Adrenal gland (tissue), 12 donors: Measurements from ENCODE around the gene MYO9B. TPM values are rescaled to one million over a fixed set of nuclear protein-coding genes. Genes with fewer than 3 reads are reported as not detected.

Experiments used
- DNase-seq, 7 donors: peaks; one replicate each; pipeline ENCODE4 v3.0.0-alpha.2; 2019 to 2020
- H3K27ac ChIP-seq, 5 donors: fragments of 200-600 bp; sonication (generic) in 4 of 5; 1 replicate in 3 of 5; 2 replicates in 2 of 5; pipeline versions ENCODE4 v1.5.1 to v1.8.0; 2016 to 2020; ENCODE audit warnings: mild to moderate bottlenecking in 1 of 5
- H3K27me3 ChIP-seq: fragments of 200-600 bp; 2 replicates; pipeline ENCODE4 v1.8.0; 2021
- H3K36me3 ChIP-seq, 2 donors: fragments of 200-600 bp; replicated peaks in 1 of 2; 1 replicate in 1 of 2; 2 replicates in 1 of 2; pipeline versions ENCODE4 v1.5.1 to v1.8.0; 2018 to 2022
- H3K4me1 ChIP-seq, 2 donors: fragments of 200-600 bp; replicated peaks in 1 of 2; 1 replicate in 1 of 2; 2 replicates in 1 of 2; pipeline versions ENCODE4 v1.5.1 to v1.8.0; 2018 to 2021
- H3K4me3 ChIP-seq, 4 donors: fragments of 200-600 bp; sonication (generic) in 3 of 4; one replicate each; pipeline ENCODE4 v1.5.1; 2016 to 2018
- H3K9me3 ChIP-seq, 3 donors: fragments of 200-600 bp; sonication (generic) in 1 of 3; replicated peaks in 1 of 3; 1 replicate in 2 of 3; 2 replicates in 1 of 3; pipeline versions ENCODE4 v1.5.1 to v1.8.0; 2016 to 2021
- CTCF ChIP-seq, 6 experiments: fragments of 450-650 bp in 4 of 6; fragments of 200-600 bp in 2 of 6; sonication (generic) in 1 of 6; IDR thresholded peaks; 1 replicate in 5 of 6; 2 replicates in 1 of 6; pipeline versions ENCODE4 v1.5.1 to v1.8.0; 2016 to 2021; ENCODE audit warnings: antibody characterized with exemption in 6 of 6, mild to moderate bottlenecking in 2 of 6, moderate library complexity in 1 of 6
- POLR2A ChIP-seq, 2 donors: fragments of 450-650 bp; IDR thresholded peaks; one replicate each; pipeline ENCODE4 v1.6.1; 2017; ENCODE audit warnings: antibody characterized with exemption in 2 of 2, mild to moderate bottlenecking in 2 of 2, moderate library complexity in 1 of 2
- WGBS, 4 donors: extraction: QIAGEN DNeasy Blood & Tissue Kit in 2 of 4; methylation state at CpG; one replicate each; pipeline versions ENCODE4 v1.1.5 to v1.1.7; 2013 to 2017; 5-methylcytosine and 5-hydroxymethylcytosine counted together
- intact Hi-C, 2 donors: fragments of 100-400 bp; cut with DNase I; formaldehyde crosslinking; loops; one replicate each; pipeline versions ENCODE4 v1.14.1 to v1.15.0; 2022 to 2023
- polyA plus RNA-seq, 3 donors: library from polyadenylated mRNA; stranded (reverse); fragments of 200-250 nt in 2 of 3; fragments of 350-450 nt in 1 of 3; fragmentation: Illumina TruSeq in 1 of 3; extraction: RNeasy Lipid Tissue Mini Kit (QIAGEN cat#74804) in 1 of 3; gene quantifications; one replicate each; pipeline ENCODE4 v1.2.3, GENCODE V29; 2013 to 2014
- total RNA-seq, 9 donors: library from RNA; depleted of rRNA in 4 of 9; stranded (reverse); fragments of >200 nt in 4 of 9; fragments of 120-200 nt in 1 of 9; fragmentation: NEBNext Ultra II Directional in 1 of 9; extraction: Animal tissue kit (Norgen Biotek cat#: 25700) in 1 of 9; gene quantifications; one replicate each; pipeline versions ENCODE4 v1.1.0 to v1.2.4, GENCODE V29; 2013 to 2023
- donor health status: healthy with polysubstance abuse.
- donor health status: Bipolar disorder and iron deficiency.
- donor health status: DM: yes; HTN: yes; CAD: no.
- donor health status: DM: no; HTN: no; CAD: no.
- donor health status: DM: no; HTN: no; CAD: no.
- donor health status: DM: yes; HTN: yes; CAD: no.

Gene MYO9B
- total and polyA plus RNA-seq, 12 donors: 23.6 to 236 (median 86.3) TPM

- Histone ChIP-seq H3K4me1 (no peaks in the 10 kb centered on the region), H3K9me3 (peaks cover 0 to 7% (median 0%) of the 10 kb centered on the region in 3 donors), H3K4me3 (no peak overlapping the region), H3K36me3 (no peaks in the 10 kb centered on the region), H3K27me3 (no peaks in the 10 kb centered on the region), H3K27ac (no peak overlapping the region)
- 88 to 96% (median 91%) methylated on average over 5 to 9 of the region's 9 CpGs for WGBS, 4 donors
- intact Hi-C loops: no loop called here
- TF ChIP-seq POLR2A (IDR thresholded peaks at IDR 0.05): no peak
- TF ChIP-seq CTCF (IDR thresholded peaks at IDR 0.05): no peak
- no peak for DNase-seq
Observed at GRCh38 chr19:17259118-17259780, 183.7 kb downstream of the MYO9B start.

- Histone ChIP-seq H3K36me3 (no peaks in the 10 kb centered on the region), H3K27me3 (no peaks in the 10 kb centered on the region), H3K27ac (no peak overlapping the region), H3K9me3 (peaks cover 0 to 7% (median 0%) of the 10 kb centered on the region in 3 donors), H3K4me3 (no peak overlapping the region), H3K4me1 (no peaks in the 10 kb centered on the region)
- no peak for TF ChIP-seq CTCF (IDR thresholded peaks at IDR 0.05)
- TF ChIP-seq POLR2A (IDR thresholded peaks at IDR 0.05): no peak
- intact Hi-C loops: no loop called here
- DNase-seq: no peak
- WGBS, 4 donors: 45 to 50% (median 50%) methylated on average over 1 of the region's 1 CpG; no CpG with 5 or more reads in 1 of the 4 donors
Observed at GRCh38 chr19:17259934-17260333, 184.4 kb downstream of the MYO9B start.

GRCh38 chr19:17260842-17261325 lies 185.3 kb downstream of the MYO9B start:
- TF ChIP-seq POLR2A (IDR thresholded peaks at IDR 0.05) (no peak), CTCF (IDR thresholded peaks at IDR 0.05) (peak; percentile 68 to 86 (median 86))
- Histone ChIP-seq H3K27ac (no peak overlapping the region), H3K36me3 (no peaks in the 10 kb centered on the region), H3K9me3 (peaks cover 0 to 7% (median 0%) of the 10 kb centered on the region in 3 donors), H3K27me3 (no peaks in the 10 kb centered on the region), H3K4me3 (no peak overlapping the region), H3K4me1 (no peaks in the 10 kb centered on the region)
- intact Hi-C loops: no loop called here
- DNase-seq: peak; percentile 76 to 89 (median 81)
- WGBS, 4 donors: 16 to 26% (median 20%) methylated on average over 15 of the region's 15 CpGs

GRCh38 chr19:17262557-17262956 lies 187.0 kb downstream of the MYO9B start:
- intact Hi-C loops: no loop called here
- 51 to 66% (median 60%) methylated on average over 4 to 16 of the region's 16 CpGs for WGBS, 4 donors
- H3K4me1 ChIP-seq: peaks cover 0 to under 1% of the 10 kb centered on the region in 2 donors
- no peaks in the 10 kb centered on the region for H3K27me3 ChIP-seq
- no peak overlapping the region for H3K27ac ChIP-seq
- H3K36me3 ChIP-seq: no peaks in the 10 kb centered on the region
- H3K4me3 ChIP-seq: no peak overlapping the region
- peaks cover 0 to 7% (median 0%) of the 10 kb centered on the region in 3 donors for H3K9me3 ChIP-seq
- no peak for DNase-seq
- TF ChIP-seq POLR2A (IDR thresholded peaks at IDR 0.05): no peak
- no peak for TF ChIP-seq CTCF (IDR thresholded peaks at IDR 0.05)

Other genes with a start within 250 kb of the MYO9B start
- 10 to 100 TPM; 22.8 to 72.3 (median 35.1) TPM for gene SIN3B, start 246.4 kb upstream of the MYO9B start, total RNA-seq
- 100 to 1,000 TPM in 1 of 3 donors, 10 to 100 TPM in 2; 30.1 to 133 (median 56.7) TPM for gene SIN3B, start 246.4 kb upstream of the MYO9B start, polyA plus RNA-seq
- 1 to 10 TPM in 7 of 9 donors, under 1 TPM in 2; 0.17 to 3.8 (median 2.2) TPM for gene F2RL3, start 186.8 kb upstream of the MYO9B start, total RNA-seq
- gene F2RL3, start 186.8 kb upstream of the MYO9B start, polyA plus RNA-seq: 1 to 10 TPM in 2 of 3 donors, under 1 TPM in 1; 0.62 to 3.1 (median 3.0) TPM
- 10 to 100 TPM in 3 of 9 donors, 1 to 10 TPM in 6; 5.2 to 19.1 (median 8.7) TPM for gene CPAMD8, start 49.0 kb upstream of the MYO9B start, total RNA-seq
- gene CPAMD8, start 49.0 kb upstream of the MYO9B start, polyA plus RNA-seq: 10 to 100 TPM in 2 of 3 donors, 1 to 10 TPM in 1; 3.1 to 33.7 (median 18.6) TPM
- 10 to 100 TPM in 3 of 9 donors, 1 to 10 TPM in 6; 3.9 to 10.9 (median 8.7) TPM for gene HAUS8, start 325 bp upstream of the MYO9B start, total RNA-seq
- 10 to 100 TPM in 2 of 3 donors, 1 to 10 TPM in 1; 7.5 to 17.9 (median 17.5) TPM for gene HAUS8, start 325 bp upstream of the MYO9B start, polyA plus RNA-seq
- gene USE1, start 139.6 kb downstream of the MYO9B start, total RNA-seq: 10 to 100 TPM; 26.5 to 55.6 (median 42.3) TPM
- 10 to 100 TPM; 23.7 to 87.8 (median 75.3) TPM for gene USE1, start 139.6 kb downstream of the MYO9B start, polyA plus RNA-seq
- gene OCEL1, start 150.4 kb downstream of the MYO9B start, total RNA-seq: 10 to 100 TPM in 8 of 9 donors, 1 to 10 TPM in 1; 6.1 to 49.1 (median 33.6) TPM
- gene OCEL1, start 150.4 kb downstream of the MYO9B start, polyA plus RNA-seq: 10 to 100 TPM; 10.3 to 48.2 (median 27.0) TPM
- gene NR2F6, start 170.1 kb downstream of the MYO9B start, total RNA-seq: 100 to 1,000 TPM in 1 of 9 donors, 10 to 100 TPM in 8; 36.2 to 140 (median 57.0) TPM
- 10 to 100 TPM in 2 of 3 donors, 1 to 10 TPM in 1; 6.6 to 26.3 (median 22.6) TPM for gene NR2F6, start 170.1 kb downstream of the MYO9B start, polyA plus RNA-seq
- gene USHBP1, start 189.0 kb downstream of the MYO9B start, total RNA-seq: 10 to 100 TPM in 2 of 9 donors, 1 to 10 TPM in 7; 1.8 to 13.2 (median 4.1) TPM
- 10 to 100 TPM in 2 of 3 donors, under 1 TPM in 1; 0.71 to 23.6 (median 10.4) TPM for gene USHBP1, start 189.0 kb downstream of the MYO9B start, polyA plus RNA-seq
- 100 to 1,000 TPM in 2 of 9 donors, 10 to 100 TPM in 7; 68.5 to 162 (median 79.7) TPM for gene BABAM1, start 191.7 kb downstream of the MYO9B start, total RNA-seq
- 100 to 1,000 TPM in 2 of 3 donors, 10 to 100 TPM in 1; 71.1 to 116 (median 101) TPM for gene BABAM1, start 191.7 kb downstream of the MYO9B start, polyA plus RNA-seq
- 1 to 10 TPM in 1 of 9 donors, under 1 TPM in 8; 0.17 to 1.8 (median 0.35) TPM for gene ANKLE1, start 206.1 kb downstream of the MYO9B start, total RNA-seq
- gene ANKLE1, start 206.1 kb downstream of the MYO9B start, polyA plus RNA-seq: 1 to 10 TPM in 1 of 3 donors, under 1 TPM in 2; 0.11 to 1.7 (median 0.64) TPM
- 10 to 100 TPM; 13.6 to 60.0 (median 39.6) TPM for gene ABHD8, start 227.6 kb downstream of the MYO9B start, total RNA-seq
- gene ABHD8, start 227.6 kb downstream of the MYO9B start, polyA plus RNA-seq: 10 to 100 TPM in 2 of 3 donors, 1 to 10 TPM in 1; 2.3 to 33.1 (median 32.0) TPM
- 100 to 1,000 TPM in 8 of 9 donors, 10 to 100 TPM in 1; 95.8 to 358 (median 165) TPM for gene MRPL34, start 230.1 kb downstream of the MYO9B start, total RNA-seq
- 100 to 1,000 TPM; 101 to 144 (median 121) TPM for gene MRPL34, start 230.1 kb downstream of the MYO9B start, polyA plus RNA-seq
- 10 to 100 TPM in 8 of 9 donors, 1 to 10 TPM in 1; 6.8 to 54.9 (median 36.0) TPM for gene DDA1, start 233.8 kb downstream of the MYO9B start, total RNA-seq
- gene DDA1, start 233.8 kb downstream of the MYO9B start, polyA plus RNA-seq: 10 to 100 TPM; 40.3 to 71.4 (median 50.4) TPM